ENCODE measurements around the gene POMGNT2. TPM values are rescaled to one million over a fixed set of nuclear protein-coding genes. Genes with fewer than 3 reads are reported as not detected.

The POMGNT2 gene
- polyA plus RNA-seq, 1 donor (not counting 4 experiments of a cell fraction or from before 2014, with no cell fraction given) = 6.0 TPM

DNA sequence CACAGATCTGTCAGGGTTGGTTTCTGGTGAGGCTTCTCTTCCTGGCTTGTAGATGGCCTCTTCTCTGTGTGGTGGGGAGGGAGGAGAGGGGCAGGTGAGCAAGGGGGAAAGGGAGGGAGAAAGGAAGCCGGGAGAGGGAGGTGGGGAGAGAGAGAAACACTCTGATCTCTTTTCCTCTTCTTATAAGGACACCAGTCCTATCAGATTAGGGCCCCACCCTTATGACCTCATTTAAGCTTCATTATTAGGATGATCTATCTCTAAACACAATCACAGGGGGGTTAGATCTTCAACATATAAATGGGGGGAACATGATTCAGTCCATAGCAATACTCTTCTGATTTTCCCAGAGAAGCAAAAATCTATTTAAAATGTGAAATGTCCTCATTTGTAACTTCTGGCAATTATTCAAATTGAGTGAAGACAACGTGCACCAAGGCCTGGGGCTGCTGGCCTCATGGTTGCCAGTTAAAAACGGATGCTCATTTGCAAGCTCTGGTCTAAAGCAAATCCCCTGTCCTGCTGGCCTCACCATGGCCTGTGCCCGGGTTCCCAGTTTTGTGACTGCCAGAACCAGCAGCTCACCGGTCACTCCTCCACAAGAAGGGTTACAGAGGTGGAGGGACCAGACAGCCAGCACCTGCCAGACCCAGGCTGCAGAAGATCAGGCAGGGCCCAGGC is 8.3 kb downstream of the POMGNT2 start:
- DNase-seq (ENCODE audit: low read depth, low spot score) (no peak), FAIRE-seq (no peak)
- Histone ChIP-seq H3K4me3 (ENCODE audit: control insufficient read depth in 2 of 3, extremely low read depth in 1 of 3, insufficient read depth in 2 of 3, low read depth in 1 of 3, low read length in 3 of 3) (no peak overlapping the region), H3K9me3 (ENCODE audit: control insufficient read depth, low read depth, low read length) (no peaks in the 10 kb centered on the region), H3K4me1 (ENCODE audit: control insufficient read depth, extremely low read depth, insufficient read depth, low read length) (no peaks in the 10 kb centered on the region), H3K4me2 (ENCODE audit: control insufficient read depth, extremely low read depth, insufficient read depth, low read depth, low read length) (no peak overlapping the region), H3K79me2 (ENCODE audit: control insufficient read depth, insufficient read depth, low read length) (no peaks in the 10 kb centered on the region), H3K9ac (ENCODE audit: control insufficient read depth, extremely low read depth, insufficient read depth, low read length) (no peak overlapping the region), H2AFZ (ENCODE audit: control insufficient read depth, low read length) (no peak overlapping the region), H3K27me3 (ENCODE audit: control insufficient read depth, extremely low read depth, insufficient read depth, low read length) (no peaks in the 10 kb centered on the region), H3K27ac (ENCODE audit: control insufficient read depth, insufficient read depth, low read length) (no peak overlapping the region), H4K20me1 (ENCODE audit: control insufficient read depth, extremely low read depth, insufficient read depth, low read length) (no peaks in the 10 kb centered on the region), H3K36me3 (ENCODE audit: control insufficient read depth in 2 of 2, extremely low read depth in 1 of 2, insufficient read depth in 2 of 2, low read length in 2 of 2) (no peaks in the 10 kb centered on the region), H3K9me1 (ENCODE audit: control insufficient read depth, extremely low read depth, insufficient read depth, low read length) (no peaks in the 10 kb centered on the region)
- dilution Hi-C loops (cut with MboI; ENCODE audit: extremely low pct_ligation_motif_present, low sequenced_read_pairs) = no loop called here
- TF ChIP-seq EZH2 (IDR thresholded peaks at IDR 0.05; ENCODE audit: low read length) = no peak
- TF ChIP-seq, protein P1, sequence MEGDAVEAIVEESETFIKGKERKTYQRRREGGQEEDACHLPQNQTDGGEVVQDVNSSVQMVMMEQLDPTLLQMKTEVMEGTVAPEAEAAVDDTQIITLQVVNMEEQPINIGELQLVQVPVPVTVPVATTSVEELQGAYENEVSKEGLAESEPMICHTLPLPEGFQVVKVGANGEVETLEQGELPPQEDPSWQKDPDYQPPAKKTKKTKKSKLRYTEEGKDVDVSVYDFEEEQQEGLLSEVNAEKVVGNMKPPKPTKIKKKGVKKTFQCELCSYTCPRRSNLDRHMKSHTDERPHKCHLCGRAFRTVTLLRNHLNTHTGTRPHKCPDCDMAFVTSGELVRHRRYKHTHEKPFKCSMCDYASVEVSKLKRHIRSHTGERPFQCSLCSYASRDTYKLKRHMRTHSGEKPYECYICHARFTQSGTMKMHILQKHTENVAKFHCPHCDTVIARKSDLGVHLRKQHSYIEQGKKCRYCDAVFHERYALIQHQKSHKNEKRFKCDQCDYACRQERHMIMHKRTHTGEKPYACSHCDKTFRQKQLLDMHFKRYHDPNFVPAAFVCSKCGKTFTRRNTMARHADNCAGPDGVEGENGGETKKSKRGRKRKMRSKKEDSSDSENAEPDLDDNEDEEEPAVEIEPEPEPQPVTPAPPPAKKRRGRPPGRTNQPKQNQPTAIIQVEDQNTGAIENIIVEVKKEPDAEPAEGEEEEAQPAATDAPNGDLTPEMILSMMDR (optimal IDR thresholded peaks at IDR 0.05 in 1 of 3, IDR thresholded peaks at IDR 0.05 in 1 of 3, conservative IDR thresholded peaks at IDR 0.05 in 1 of 3; ENCODE audit: extremely low read depth in 1 of 3, insufficient read depth in 2 of 3, low read length in 3 of 3) = no peak

DNA sequence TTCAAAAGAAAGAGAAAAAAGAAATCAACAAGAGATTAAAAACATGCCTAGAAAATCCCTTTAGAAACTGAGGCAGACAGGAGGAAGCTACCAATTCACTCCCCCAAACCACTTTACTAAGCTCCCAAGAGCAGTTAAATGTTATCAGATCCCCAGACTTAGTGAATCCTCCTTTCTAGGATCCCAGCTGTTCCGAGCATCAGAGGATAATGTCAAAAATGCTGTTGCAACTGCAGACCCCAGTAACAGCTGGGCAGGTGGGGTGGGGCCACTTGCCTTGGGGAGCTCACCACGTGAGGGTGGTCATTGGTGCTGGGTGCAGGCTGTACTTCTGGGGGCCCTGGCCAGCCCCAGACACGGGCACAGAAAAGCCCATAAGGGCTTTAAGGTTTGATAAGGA is 9.1 kb downstream of the POMGNT2 start:
- H3K4me2 ChIP-seq (ENCODE audit: control insufficient read depth, extremely low read depth, insufficient read depth, low read depth, low read length) = no peak overlapping the region
- no peaks in the 10 kb centered on the region for H4K20me1 ChIP-seq (ENCODE audit: control insufficient read depth, extremely low read depth, insufficient read depth, low read length)
- no peak overlapping the region for H3K9ac ChIP-seq (ENCODE audit: control insufficient read depth, extremely low read depth, insufficient read depth, low read length)
- no peaks in the 10 kb centered on the region for H3K79me2 ChIP-seq (ENCODE audit: control insufficient read depth, insufficient read depth, low read length)
- H2AFZ ChIP-seq (ENCODE audit: control insufficient read depth, low read length) = no peak overlapping the region
- H3K36me3 ChIP-seq (ENCODE audit: control insufficient read depth in 2 of 2, extremely low read depth in 1 of 2, insufficient read depth in 2 of 2, low read length in 2 of 2) = no peaks in the 10 kb centered on the region
- no peak for FAIRE-seq
- no peaks in the 10 kb centered on the region for H3K27me3 ChIP-seq (ENCODE audit: control insufficient read depth, extremely low read depth, insufficient read depth, low read length)
- H3K9me3 ChIP-seq (ENCODE audit: control insufficient read depth, low read depth, low read length) = no peaks in the 10 kb centered on the region
- no peak overlapping the region for H3K4me3 ChIP-seq (ENCODE audit: control insufficient read depth in 2 of 3, extremely low read depth in 1 of 3, insufficient read depth in 2 of 3, low read depth in 1 of 3, low read length in 3 of 3)
- no peak for DNase-seq (ENCODE audit: low read depth, low spot score)
- no peaks in the 10 kb centered on the region for H3K4me1 ChIP-seq (ENCODE audit: control insufficient read depth, extremely low read depth, insufficient read depth, low read length)
- no peaks in the 10 kb centered on the region for H3K9me1 ChIP-seq (ENCODE audit: control insufficient read depth, extremely low read depth, insufficient read depth, low read length)
- dilution Hi-C loops (cut with MboI; ENCODE audit: extremely low pct_ligation_motif_present, low sequenced_read_pairs) = no loop called here
- TF ChIP-seq, protein P1 (optimal IDR thresholded peaks at IDR 0.05 in 1 of 3, IDR thresholded peaks at IDR 0.05 in 1 of 3, conservative IDR thresholded peaks at IDR 0.05 in 1 of 3; ENCODE audit: extremely low read depth in 1 of 3, insufficient read depth in 2 of 3, low read length in 3 of 3) = no peak
- TF ChIP-seq EZH2 (IDR thresholded peaks at IDR 0.05; ENCODE audit: low read length) = no peak
- H3K27ac ChIP-seq (ENCODE audit: control insufficient read depth, insufficient read depth, low read length) = no peak overlapping the region
